IMR-90 (cell line): ENCODE measurements around the gene CCDC194. TPM values are rescaled to one million over a fixed set of nuclear protein-coding genes. Genes with fewer than 3 reads are reported as not detected.

Experiments used
- ATAC-seq: fragments of 200-7000 bp; cut with Tn5 transposase; 2 replicates; pipeline ENCODE4 v1.9.1; 2020; ENCODE audit warnings: low read depth, mild to moderate bottlenecking, moderate library complexity
- BruUV-seq: library from RNA; stranded (reverse); fragments of 400-500 nt; replicated peaks from 2 replicates; lab custom pipeline; 2021; lab: Mats Ljungman, UMichigan
- CTCF ChIA-PET: fragments of 300-600 bp; formaldehyde crosslinking; extraction: SDS; loops from one replicate; lab custom pipeline; 2021; ENCODE audit warnings: antibody characterized with exemption; lab: Yijun Ruan, JAX
- POLR2A ChIA-PET: fragments of 300-600 bp; sonication (Branson Sonifier 250); formaldehyde crosslinking; loops from one replicate; lab custom pipeline; 2022; ENCODE audit warnings: antibody characterized with exemption; ENCODE audit not compliant: unreplicated experiment; lab: Charles Lee
- DNase-seq: peaks from one replicate; pipeline ENCODE4 v3.0.0; 2013
- H2AFZ ChIP-seq: replicated peaks from 2 replicates; pipeline ENCODE3; 2013; ENCODE audit warnings: low read length, mild to moderate bottlenecking; ENCODE audit not compliant: poor library complexity
- H2AK5ac ChIP-seq: 2 replicates; pipeline ENCODE4 v1.6.1; 2013; ENCODE audit warnings: low read depth, low read length, inconsistent platforms
- H2AK9ac ChIP-seq: replicated peaks from 2 replicates; pipeline ENCODE3; 2013; ENCODE audit warnings: mild to moderate bottlenecking, low read depth, low read length, moderate library complexity; ENCODE audit not compliant: poor library complexity
- H2BK120ac ChIP-seq: 2 replicates; pipeline ENCODE4 v1.6.1; 2013; ENCODE audit warnings: low read depth, low read length, inconsistent platforms
- H2BK15ac ChIP-seq: 3 replicates; pipeline ENCODE4 v1.6.1; 2013; ENCODE audit warnings: low read depth, low read length, inconsistent platforms
- H2BK20ac ChIP-seq: 2 replicates; pipeline ENCODE4 v1.6.1; 2013; ENCODE audit warnings: low read depth, mild to moderate bottlenecking, inconsistent platforms, low read length, moderate library complexity
- H2BK5ac ChIP-seq: 2 replicates; pipeline ENCODE4 v1.6.1; 2013; ENCODE audit warnings: mild to moderate bottlenecking, low read depth, low read length, inconsistent platforms; ENCODE audit not compliant: poor library complexity, severe bottlenecking
- H3K14ac ChIP-seq: replicated peaks from 2 replicates; pipeline ENCODE4 v1.6.1; 2013; ENCODE audit warnings: low read depth, low read length, inconsistent platforms
- H3K18ac ChIP-seq: 2 replicates; pipeline ENCODE4 v1.6.1; 2013; ENCODE audit warnings: low read depth, low read length, control low read depth
- H3K23ac ChIP-seq: 2 replicates; pipeline ENCODE4 v1.6.1; 2013; ENCODE audit warnings: low read depth, low read length, inconsistent platforms
- H3K27ac ChIP-seq: 2 replicates; pipeline ENCODE4 v1.5.1; 2013; ENCODE audit warnings: mild to moderate bottlenecking, control low read depth, low read length; ENCODE audit not compliant: insufficient read depth
- H3K27me3 ChIP-seq: 2 replicates; pipeline ENCODE4 v1.6.1; 2013; ENCODE audit warnings: low read length; ENCODE audit not compliant: control insufficient read depth, insufficient read depth
- H3K36me3 ChIP-seq: 2 replicates; pipeline ENCODE4 v1.6.1; 2013; ENCODE audit warnings: low read length, mixed read lengths; ENCODE audit not compliant: control insufficient read depth, insufficient read depth
- H3K4ac ChIP-seq: 2 replicates; pipeline ENCODE4 v1.6.1; 2013; ENCODE audit warnings: low read depth, low read length, inconsistent platforms
- H3K4me1 ChIP-seq: 2 replicates; pipeline ENCODE4 v1.6.1; 2013; ENCODE audit warnings: low read length, mixed read lengths; ENCODE audit not compliant: control insufficient read depth, insufficient read depth
- H3K4me2 ChIP-seq: 2 replicates; pipeline ENCODE4 v1.6.1; 2013; ENCODE audit warnings: low read depth, mild to moderate bottlenecking, control low read depth, low read length, moderate library complexity
- H3K4me3 ChIP-seq: 2 replicates; pipeline ENCODE4 v1.5.1; 2013; ENCODE audit warnings: low read depth, mild to moderate bottlenecking, control low read depth, low read length, moderate library complexity; ENCODE audit not compliant: insufficient read depth
- H3K56ac ChIP-seq: 2 replicates; pipeline ENCODE4 v1.6.1; 2013; ENCODE audit warnings: low read length, inconsistent platforms; ENCODE audit not compliant: insufficient read depth; ENCODE audit errors: extremely low read depth
- H3K79me1 ChIP-seq, 2 experiments: 2 replicates each; pipeline ENCODE4 v1.6.1; 2013; ENCODE audit warnings: low read length in 2 of 2, inconsistent platforms in 1 of 2, low read depth in 1 of 2
- H3K9ac ChIP-seq: 2 replicates; pipeline ENCODE4 v1.6.1; 2013; ENCODE audit warnings: low read depth, low read length, control low read depth
- H3K9me1 ChIP-seq: 2 replicates; pipeline ENCODE4 v1.6.1; 2013; ENCODE audit warnings: low read length, inconsistent platforms; ENCODE audit not compliant: insufficient read depth
- H3K9me3 ChIP-seq: 2 replicates; pipeline ENCODE4 v1.6.1; 2013; ENCODE audit warnings: low read length; ENCODE audit not compliant: control insufficient read depth, insufficient read depth
- H4K20me1 ChIP-seq: 2 replicates; pipeline ENCODE4 v1.6.1; 2013; ENCODE audit warnings: low read length, inconsistent platforms; ENCODE audit not compliant: insufficient read depth
- H4K5ac ChIP-seq: 2 replicates; pipeline ENCODE4 v1.6.1; 2013; ENCODE audit warnings: mild to moderate bottlenecking, low read depth, low read length, control low read depth
- H4K8ac ChIP-seq, 2 experiments: 2 replicates each; pipeline ENCODE4 v1.6.1; 2013; ENCODE audit warnings: low read depth in 2 of 2, low read length in 2 of 2, control low read depth in 1 of 2, inconsistent platforms in 1 of 2
- H4K91ac ChIP-seq: 2 replicates; pipeline ENCODE4 v1.6.1; 2013; ENCODE audit warnings: low read depth, low read length, inconsistent platforms; ENCODE audit not compliant: insufficient read depth
- CTCF ChIP-seq: conservative IDR thresholded peaks from 2 replicates; pipeline ENCODE4 v1.5.1; 2012; ENCODE audit warnings: mild to moderate bottlenecking, low read depth, low read length, improper control_type of control experiment
- NFE2L2 ChIP-seq: fragments of 150-350 bp; IDR thresholded peaks from 2 replicates; pipeline ENCODE4 v1.6.1; 2016; ENCODE audit warnings: low read depth, mild to moderate bottlenecking, low read length
- RAD21 ChIP-seq: IDR thresholded peaks from 2 replicates; pipeline ENCODE4 v1.6.1; 2012; ENCODE audit warnings: low read length, improper control_type of control experiment
- WGBS, 2 experiments: methylation state at CpG; one replicate each; pipeline versions ENCODE4 v1.1.5 to v1.1.7; 2013; ENCODE audit warnings: missing lambda C conversion rate in 2 of 2; ENCODE audit not compliant: insufficient read length in 1 of 2; ENCODE audit errors: extremely low coverage in 2 of 2; 5-methylcytosine and 5-hydroxymethylcytosine counted together
- dilution Hi-C: fragments of 300-500 bp; cut with HindIII; formaldehyde crosslinking; loops from one replicate; pipeline ENCODE4 v1.14.3; 2018; ENCODE audit warnings: low sequenced_read_pairs; ENCODE audit not compliant: unreplicated experiment
- in situ Hi-C: fragments of 300-500 bp; cut with MboI; formaldehyde crosslinking; loops from 3 replicates; pipeline ENCODE4 v1.14.3; 2019; ENCODE audit warnings: low sequenced_read_pairs, inconsistent platforms, mixed read lengths
- intact Hi-C: fragments of 100-400 bp; cut with micrococcal nuclease; formaldehyde crosslinking; loops from 2 replicates; pipeline ENCODE4 v1.10.0; 2022
- polyA plus RNA-seq, 3 experiments: library from polyadenylated mRNA; depleted of rRNA; stranded (reverse); fragments of >200 nt; gene quantifications; 2 replicates each; pipeline ENCODE4 v1.2.3, GENCODE V29; 2012; ENCODE audit warnings: low replicate concordance in 1 of 3
- total RNA-seq: library from RNA; depleted of rRNA; stranded (reverse); fragments of >200 nt; gene quantifications from 2 replicates; pipeline ENCODE4 v1.2.3, GENCODE V29; 2012

Gene CCDC194
- total and polyA plus RNA-seq, 2 of the 4 experiments (the other 2 are of a cell fraction): not detected

- Histone ChIP-seq H3K9me1 (0 out of 2 replicates have a peak, but pooled peaks cover 3% of the 10 kb centered on the region), H3K23ac (no peak overlapping the region), H4K91ac (no peak overlapping the region), H2BK15ac (no peak overlapping the region), H3K79me1 (peaks cover 5 to 9% of the 10 kb centered on the region in 2 experiments; a peak in 3 of 4 replicates), H3K9ac (no peak overlapping the region), H2BK20ac (no peak overlapping the region), H3K4me1 (0 out of 2 replicates have a peak, but pooled peaks cover 2% of the 10 kb centered on the region), H3K9me3 (no peaks in the 10 kb centered on the region), H2AK9ac (no peak overlapping the region), H3K18ac (no peak overlapping the region), H3K4me3 (no peak overlapping the region), H4K20me1 (no peaks in the 10 kb centered on the region), H3K27me3 (no peaks in the 10 kb centered on the region), H4K8ac (no peak overlapping the region), H3K4ac (no peak overlapping the region), H4K5ac (no peak overlapping the region), H2AFZ (peak overlapping the region; percentile 56), H3K27ac (no peak overlapping the region), H3K4me2 (no peak overlapping the region), H2AK5ac (no peak overlapping the region), H3K56ac (no peak overlapping the region), H3K14ac (no peak overlapping the region), H2BK5ac (no peak overlapping the region), H3K36me3 (peaks cover 5% of the 10 kb centered on the region; the same call in 1 of the 2 replicates), H2BK120ac (no peak overlapping the region)
- ATAC-seq: peak; percentile 86
- 30% methylated on average over 6 of the region's 27 CpGs; no CpG with 5 or more reads in 1 of the 2 experiments for WGBS, 2 experiments
- peak; percentile 35; the same call in 1 of the 2 replicates for TF ChIP-seq RAD21
- peak; percentile 46 for TF ChIP-seq CTCF
- no peak for TF ChIP-seq NFE2L2
- POLR2A ChIA-PET: no interaction called here
- in situ Hi-C loops: no loop called here
- CTCF ChIA-PET: no interaction called here
- DNase-seq: peak; percentile 23
- intact Hi-C loops: no loop called here
- dilution Hi-C loops: no loop called here
- BruUV-seq: no TSS peak
These were observed 30.9 kb upstream of the CCDC194 start for GRCh38 chr19:17424743-17425365.
